ENCODE measurements around the gene SULT4A1.

DNA sequence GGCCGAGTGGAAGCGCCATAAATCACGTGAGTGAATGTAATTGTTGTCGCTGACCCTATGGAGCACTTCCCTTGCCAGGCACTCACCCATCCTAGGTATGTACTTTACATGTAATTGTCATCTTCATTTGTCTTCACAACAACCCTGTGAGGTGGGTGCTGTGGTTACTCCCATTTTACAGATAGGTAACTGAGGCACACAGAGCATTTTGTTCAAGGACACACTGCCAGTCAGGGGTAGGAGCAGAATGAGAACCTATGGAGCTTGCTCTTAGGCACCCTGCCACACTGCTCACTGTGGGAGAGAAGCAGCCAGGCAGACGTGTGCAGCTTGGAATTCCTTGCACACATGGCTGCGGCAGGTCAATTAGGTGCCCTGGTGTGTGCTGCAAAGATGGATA, 49.4 kb downstream of the SULT4A1 start:
- TF ChIP-seq, protein P1, sequence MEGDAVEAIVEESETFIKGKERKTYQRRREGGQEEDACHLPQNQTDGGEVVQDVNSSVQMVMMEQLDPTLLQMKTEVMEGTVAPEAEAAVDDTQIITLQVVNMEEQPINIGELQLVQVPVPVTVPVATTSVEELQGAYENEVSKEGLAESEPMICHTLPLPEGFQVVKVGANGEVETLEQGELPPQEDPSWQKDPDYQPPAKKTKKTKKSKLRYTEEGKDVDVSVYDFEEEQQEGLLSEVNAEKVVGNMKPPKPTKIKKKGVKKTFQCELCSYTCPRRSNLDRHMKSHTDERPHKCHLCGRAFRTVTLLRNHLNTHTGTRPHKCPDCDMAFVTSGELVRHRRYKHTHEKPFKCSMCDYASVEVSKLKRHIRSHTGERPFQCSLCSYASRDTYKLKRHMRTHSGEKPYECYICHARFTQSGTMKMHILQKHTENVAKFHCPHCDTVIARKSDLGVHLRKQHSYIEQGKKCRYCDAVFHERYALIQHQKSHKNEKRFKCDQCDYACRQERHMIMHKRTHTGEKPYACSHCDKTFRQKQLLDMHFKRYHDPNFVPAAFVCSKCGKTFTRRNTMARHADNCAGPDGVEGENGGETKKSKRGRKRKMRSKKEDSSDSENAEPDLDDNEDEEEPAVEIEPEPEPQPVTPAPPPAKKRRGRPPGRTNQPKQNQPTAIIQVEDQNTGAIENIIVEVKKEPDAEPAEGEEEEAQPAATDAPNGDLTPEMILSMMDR (conservative IDR thresholded peaks at IDR 0.05; ENCODE audit: low read depth, low read length), result no peak
- TF ChIP-seq POLR2A (IDR thresholded peaks at IDR 0.05; ENCODE audit: low read depth, low read length), result no peak
- TF ChIP-seq MAFK (IDR thresholded peaks at IDR 0.05; ENCODE audit: low read depth, low read length), result no peak
- no peak for TF ChIP-seq BHLHE40 (IDR thresholded peaks at IDR 0.05; ENCODE audit: low read depth, low read length)
- TF ChIP-seq MAZ (IDR thresholded peaks at IDR 0.05; ENCODE audit: borderline replicate concordance, low read depth, low read length), result no peak
- TF ChIP-seq FOS (IDR thresholded peaks at IDR 0.05; ENCODE audit: low read depth, low read length), result no peak
- TF ChIP-seq USF2 (IDR thresholded peaks at IDR 0.05; ENCODE audit: low read depth, low read length), result no peak
- TF ChIP-seq RAD21 (IDR thresholded peaks at IDR 0.05; ENCODE audit: low read length), result no peak
- no peak for TF ChIP-seq RFX5 (IDR thresholded peaks at IDR 0.05; ENCODE audit: low read depth, low read length)
- TF ChIP-seq SMC3 (IDR thresholded peaks at IDR 0.05; ENCODE audit: low read depth, low read length), result no peak
- TF ChIP-seq CEBPB (IDR thresholded peaks at IDR 0.05; ENCODE audit: low read depth, low read length), result no peak
- TF ChIP-seq MXI1 (IDR thresholded peaks at IDR 0.05; ENCODE audit: borderline replicate concordance, low read depth, low read length), result no peak
- TF ChIP-seq RCOR1 (IDR thresholded peaks at IDR 0.05; ENCODE audit: insufficient replicate concordance, low read length), result no peak
- TF ChIP-seq NFE2L2 (IDR thresholded peaks at IDR 0.05; ENCODE audit: low read depth, low read length), result no peak
